Stimulated activated effector memory CD8-positive, alpha-beta T cell treated with anti-CD3 and anti-CD28 coated beads, Interleukin-12 subunit alpha, Interleukin-12 subunit beta, amount 100 ng/mL, for 72 hours (primary cell): Measurements from ENCODE around the gene RBFOX1.

Source experiments
- ATAC-seq: fragments of 150-1000 bp; cut with Tn5 transposase; 2 replicates; pipeline ENCODE4 v1.10.0; 2021
- DNase-seq, 2 donors: peaks; one replicate each; pipeline ENCODE4 v3.0.0; 2021 to 2022; ENCODE audit warnings: low spot score in 2 of 2
- H3K27ac Mint-ChIP-seq: one replicate; pipeline ENCODE4 v1.8.0; 2022; ENCODE audit warnings: mild to moderate bottlenecking, mixed read lengths
- H3K36me3 Mint-ChIP-seq: one replicate; pipeline ENCODE4 v1.8.0; 2022; ENCODE audit warnings: mild to moderate bottlenecking, mixed read lengths
- H3K4me1 Mint-ChIP-seq: one replicate; pipeline ENCODE4 v1.8.0; 2022; ENCODE audit warnings: mixed read lengths
- H3K4me3 Mint-ChIP-seq: one replicate; pipeline ENCODE4 v1.8.0; 2022; ENCODE audit warnings: mild to moderate bottlenecking, mixed read lengths
- H3K9me3 Mint-ChIP-seq: one replicate; pipeline ENCODE4 v1.8.0; 2022; ENCODE audit warnings: mixed read lengths

The RBFOX1 gene

DNA sequence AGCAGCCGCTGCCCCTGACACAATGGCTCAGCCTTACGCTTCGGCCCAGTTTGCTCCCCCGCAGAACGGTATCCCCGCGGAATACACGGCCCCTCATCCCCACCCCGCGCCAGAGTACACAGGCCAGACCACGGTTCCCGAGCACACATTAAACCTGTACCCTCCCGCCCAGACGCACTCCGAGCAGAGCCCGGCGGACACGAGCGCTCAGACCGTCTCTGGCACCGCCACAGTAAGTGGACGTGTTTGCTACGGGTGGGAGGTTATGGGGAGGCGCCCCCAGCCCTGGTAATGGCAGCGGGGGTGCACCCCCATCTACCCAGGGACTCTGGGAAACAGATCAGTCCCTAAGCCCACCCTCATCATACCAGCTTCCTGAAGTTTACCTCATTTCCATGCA is 185.5 kb downstream of the RBFOX1 start:
- H3K4me3 Mint-ChIP-seq: no peak overlapping the region
- no peak overlapping the region for H3K27ac Mint-ChIP-seq
- DNase-seq (no peak), ATAC-seq (no peak)
- no peaks in the 10 kb centered on the region for H3K36me3 Mint-ChIP-seq
- no peaks in the 10 kb centered on the region for H3K4me1 Mint-ChIP-seq
- peaks cover 16% of the 10 kb centered on the region for H3K9me3 Mint-ChIP-seq

DNA sequence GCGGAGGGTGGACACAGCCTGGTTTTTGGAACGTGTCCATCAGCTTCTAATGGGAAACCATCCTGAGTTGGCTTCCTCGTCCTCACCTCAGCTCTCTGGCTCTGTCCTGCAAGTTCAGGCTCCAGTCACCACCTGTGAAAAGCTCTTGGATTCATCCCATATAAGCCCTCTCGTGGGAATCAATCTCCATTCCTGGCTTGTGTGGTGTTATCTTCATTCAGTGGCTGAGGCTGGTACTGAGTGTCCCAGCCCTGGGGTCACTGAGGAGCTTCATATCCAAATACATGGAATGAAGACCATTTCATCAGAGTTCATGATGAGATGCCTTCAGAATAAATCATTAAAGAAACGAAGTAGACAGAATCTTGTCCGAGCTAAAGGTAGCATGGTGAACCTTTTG is 189.2 kb downstream of the RBFOX1 start:
- Mint-ChIP-seq H3K4me3 (no peak overlapping the region), H3K4me1 (no peaks in the 10 kb centered on the region), H3K36me3 (no peaks in the 10 kb centered on the region), H3K27ac (no peak overlapping the region), H3K9me3 (peaks cover 20% of the 10 kb centered on the region)
- DNase-seq (no peak), ATAC-seq (no peak)

GRCh38 chr16:7524419-7524818 is 191.8 kb downstream of the RBFOX1 start:
- Mint-ChIP-seq H3K4me1 (no peaks in the 10 kb centered on the region), H3K27ac (no peak overlapping the region), H3K4me3 (no peak overlapping the region), H3K9me3 (peaks cover 17% of the 10 kb centered on the region), H3K36me3 (no peaks in the 10 kb centered on the region)
- DNase-seq (no peak), ATAC-seq (no peak)

- Mint-ChIP-seq H3K27ac (no peak overlapping the region), H3K4me3 (no peak overlapping the region), H3K36me3 (no peaks in the 10 kb centered on the region), H3K4me1 (no peaks in the 10 kb centered on the region), H3K9me3 (peaks cover 14% of the 10 kb centered on the region)
- DNase-seq (no peak), ATAC-seq (no peak)
Measured at GRCh38 chr16:7526736-7527135, 194.1 kb downstream of the RBFOX1 start.

- ATAC-seq (no peak), DNase-seq (no peak)
- H3K36me3 Mint-ChIP-seq: no peaks in the 10 kb centered on the region
- H3K4me1 Mint-ChIP-seq: no peaks in the 10 kb centered on the region
- no peak overlapping the region for H3K4me3 Mint-ChIP-seq
- no peak overlapping the region for H3K27ac Mint-ChIP-seq
- H3K9me3 Mint-ChIP-seq: peaks cover 24% of the 10 kb centered on the region
Measured at GRCh38 chr16:7532534-7532933, 199.9 kb downstream of the RBFOX1 start.

GRCh38 chr16:7534749-7535148 is 202.1 kb downstream of the RBFOX1 start:
- H3K4me3 Mint-ChIP-seq: no peak overlapping the region
- H3K27ac Mint-ChIP-seq: no peak overlapping the region
- DNase-seq: no peak
- ATAC-seq: no peak
- H3K9me3 Mint-ChIP-seq: peaks cover 28% of the 10 kb centered on the region
- H3K4me1 Mint-ChIP-seq: no peaks in the 10 kb centered on the region
- no peaks in the 10 kb centered on the region for H3K36me3 Mint-ChIP-seq

DNA sequence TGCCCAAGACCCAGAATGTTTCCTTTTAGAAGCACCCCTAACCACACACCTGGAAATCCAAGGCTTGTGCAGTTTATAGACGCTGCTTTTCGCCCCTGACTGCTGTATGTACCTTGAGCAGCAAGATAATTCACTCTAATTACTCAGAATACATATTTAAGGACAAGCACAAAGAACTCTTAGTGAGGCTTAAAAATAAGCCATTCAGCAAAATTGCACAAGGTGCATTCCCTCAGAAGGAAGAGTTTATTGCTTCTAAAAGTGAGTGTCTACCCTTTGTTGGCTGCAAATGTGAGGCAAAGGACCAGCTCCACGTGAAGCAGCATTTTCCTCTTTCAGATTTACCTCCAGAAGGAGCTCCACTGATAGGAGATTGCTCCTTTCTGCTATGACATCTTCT is 208.4 kb downstream of the RBFOX1 start:
- Mint-ChIP-seq H3K27ac (no peak overlapping the region), H3K4me3 (no peak overlapping the region), H3K36me3 (no peaks in the 10 kb centered on the region), H3K9me3 (peaks cover 13% of the 10 kb centered on the region), H3K4me1 (no peaks in the 10 kb centered on the region)
- ATAC-seq (no peak), DNase-seq (no peak)

DNA sequence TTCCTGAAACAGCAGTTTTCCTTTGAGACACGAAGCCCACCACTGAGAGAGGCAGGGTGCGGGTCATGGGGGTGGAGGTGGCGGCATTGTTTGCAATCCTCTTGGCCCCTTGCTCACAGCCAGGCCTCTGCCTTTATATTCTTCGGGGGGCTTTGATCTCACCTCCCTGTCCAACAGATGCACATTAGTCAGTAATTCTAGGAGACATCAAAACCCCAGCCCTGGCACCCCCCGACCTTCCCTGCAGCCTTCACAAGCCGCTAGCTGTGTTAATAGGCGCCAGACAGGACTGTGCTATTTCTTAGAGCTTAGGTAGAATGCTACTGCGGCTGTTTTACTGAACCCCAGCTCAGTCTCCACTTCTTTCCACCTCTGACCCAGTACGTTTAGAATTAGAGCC is 212.6 kb downstream of the RBFOX1 start:
- no peaks in the 10 kb centered on the region for H3K36me3 Mint-ChIP-seq
- DNase-seq (no peak), ATAC-seq (no peak)
- peaks cover 10% of the 10 kb centered on the region for H3K9me3 Mint-ChIP-seq
- no peak overlapping the region for H3K4me3 Mint-ChIP-seq
- H3K27ac Mint-ChIP-seq: no peak overlapping the region
- H3K4me1 Mint-ChIP-seq: no peaks in the 10 kb centered on the region

GRCh38 chr16:7546948-7547347 is 214.3 kb downstream of the RBFOX1 start:
- Mint-ChIP-seq H3K36me3 (no peaks in the 10 kb centered on the region), H3K9me3 (peaks cover 11% of the 10 kb centered on the region), H3K27ac (no peak overlapping the region), H3K4me3 (no peak overlapping the region), H3K4me1 (no peaks in the 10 kb centered on the region)
- DNase-seq (no peak), ATAC-seq (no peak)

- Mint-ChIP-seq H3K4me1 (no peaks in the 10 kb centered on the region), H3K27ac (no peak overlapping the region), H3K9me3 (peaks cover 11% of the 10 kb centered on the region), H3K4me3 (no peak overlapping the region), H3K36me3 (no peaks in the 10 kb centered on the region)
- no peak for ATAC-seq
- no peak for DNase-seq
Measured at GRCh38 chr16:7547736-7548135, 215.1 kb downstream of the RBFOX1 start.

GRCh38 chr16:7548796-7549318 is 216.2 kb downstream of the RBFOX1 start:
- Mint-ChIP-seq H3K4me1 (no peaks in the 10 kb centered on the region), H3K27ac (no peak overlapping the region), H3K9me3 (peaks cover 17% of the 10 kb centered on the region), H3K4me3 (no peak overlapping the region), H3K36me3 (no peaks in the 10 kb centered on the region)
- ATAC-seq (no peak), DNase-seq (no peak)

- DNase-seq (no peak), ATAC-seq (no peak)
- H3K36me3 Mint-ChIP-seq: no peaks in the 10 kb centered on the region
- no peak overlapping the region for H3K27ac Mint-ChIP-seq
- H3K4me3 Mint-ChIP-seq: no peak overlapping the region
- peaks cover 17% of the 10 kb centered on the region for H3K9me3 Mint-ChIP-seq
- no peaks in the 10 kb centered on the region for H3K4me1 Mint-ChIP-seq
Measured at GRCh38 chr16:7550096-7550495, 217.5 kb downstream of the RBFOX1 start.

DNA sequence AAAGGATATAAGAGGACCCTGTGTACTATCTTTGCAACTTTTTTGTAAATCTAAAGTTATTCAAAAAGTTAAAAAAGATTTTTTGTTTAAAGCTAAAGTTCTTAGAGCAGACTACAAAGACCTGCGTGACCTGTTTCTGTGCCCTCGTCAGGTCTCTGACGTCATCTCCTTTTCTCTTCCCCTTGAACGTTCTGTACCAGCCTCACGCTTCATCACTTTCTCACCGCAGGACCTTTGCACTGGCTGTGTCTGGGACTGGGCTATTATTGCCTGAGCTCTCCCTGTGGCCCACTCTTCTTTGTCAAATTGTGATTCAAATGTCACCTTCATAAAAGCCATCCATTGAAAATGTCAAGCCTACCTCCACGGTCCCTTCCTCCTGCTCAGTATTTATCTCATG is 222.8 kb downstream of the RBFOX1 start:
- Mint-ChIP-seq H3K9me3 (peaks cover 17% of the 10 kb centered on the region), H3K4me1 (no peaks in the 10 kb centered on the region), H3K36me3 (no peaks in the 10 kb centered on the region), H3K4me3 (no peak overlapping the region), H3K27ac (no peak overlapping the region)
- DNase-seq (no peak), ATAC-seq (no peak)

DNA sequence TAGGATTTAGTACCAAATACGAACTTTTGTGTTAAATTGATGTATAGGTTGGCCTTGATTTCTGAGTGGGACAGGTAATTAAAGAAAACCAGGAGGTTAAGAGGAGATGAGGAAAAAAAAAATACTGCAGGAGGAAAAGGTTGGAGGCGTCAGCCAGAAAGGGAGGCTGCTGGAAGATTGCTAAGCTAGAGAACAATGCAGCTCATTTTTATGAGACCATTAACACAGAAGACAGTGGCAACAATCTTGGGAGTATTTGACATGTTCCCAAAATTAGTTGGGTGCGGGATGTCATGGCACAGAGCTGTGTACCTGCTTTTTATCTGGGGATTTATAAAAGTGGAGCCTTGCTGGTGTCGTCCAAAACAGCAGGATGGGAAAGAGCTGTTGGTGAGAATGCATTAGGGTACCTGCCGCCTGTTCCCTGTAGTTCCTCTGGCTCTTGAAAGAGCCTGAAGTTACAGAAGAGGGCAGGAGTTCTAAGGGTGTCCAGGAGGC is 229.3 kb downstream of the RBFOX1 start:
- H3K4me1 Mint-ChIP-seq: no peaks in the 10 kb centered on the region
- no peak for ATAC-seq
- H3K9me3 Mint-ChIP-seq: peaks cover 8% of the 10 kb centered on the region
- H3K27ac Mint-ChIP-seq: no peak overlapping the region
- H3K4me3 Mint-ChIP-seq: no peak overlapping the region
- no peak for DNase-seq
- H3K36me3 Mint-ChIP-seq: no peaks in the 10 kb centered on the region

- Mint-ChIP-seq H3K36me3 (no peaks in the 10 kb centered on the region), H3K4me1 (no peaks in the 10 kb centered on the region), H3K9me3 (peaks cover 11% of the 10 kb centered on the region), H3K27ac (no peak overlapping the region), H3K4me3 (no peak overlapping the region)
- ATAC-seq (no peak), DNase-seq (no peak)
Measured at GRCh38 chr16:7566360-7566759, 233.7 kb downstream of the RBFOX1 start.

GRCh38 chr16:7571366-7571765 is 238.7 kb downstream of the RBFOX1 start:
- no peak for DNase-seq
- H3K9me3 Mint-ChIP-seq: peaks cover 7% of the 10 kb centered on the region
- H3K27ac Mint-ChIP-seq: no peak overlapping the region
- no peaks in the 10 kb centered on the region for H3K4me1 Mint-ChIP-seq
- no peak for ATAC-seq
- no peaks in the 10 kb centered on the region for H3K36me3 Mint-ChIP-seq
- H3K4me3 Mint-ChIP-seq: no peak overlapping the region

DNA sequence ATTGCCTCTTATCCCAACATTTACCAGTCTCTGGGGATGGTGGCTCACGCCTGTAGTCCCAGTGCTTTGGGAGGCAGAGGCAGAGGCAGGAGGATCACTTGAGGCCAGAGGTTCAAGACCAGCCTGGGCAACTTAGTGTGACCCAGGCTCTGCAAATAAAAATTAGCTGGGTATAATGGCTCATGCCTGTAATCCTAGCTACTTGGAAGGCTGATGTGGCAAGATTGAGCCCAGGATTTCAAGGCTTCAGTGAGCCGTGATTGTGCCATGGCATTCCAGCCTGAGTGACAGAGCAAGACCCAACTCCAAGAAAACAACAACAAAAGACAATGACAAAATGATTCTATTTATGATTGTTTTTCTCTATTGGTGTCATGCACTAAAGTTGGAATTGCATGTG is 244.9 kb downstream of the RBFOX1 start:
- Mint-ChIP-seq H3K36me3 (no peaks in the 10 kb centered on the region), H3K4me1 (no peaks in the 10 kb centered on the region), H3K27ac (no peak overlapping the region), H3K4me3 (no peak overlapping the region), H3K9me3 (peaks cover 10% of the 10 kb centered on the region)
- ATAC-seq (no peak), DNase-seq (no peak)
